Suprapubic skin (tissue), 4 donors: ENCODE results near the gene DOK4. TPM values are rescaled to one million over a fixed set of nuclear protein-coding genes. Genes with fewer than 3 reads are reported as not detected.

Experiments used
- DNase-seq, 2 donors: peaks; one replicate each; pipeline ENCODE4 v3.0.0-alpha.2; 2019; ENCODE audit warnings: low spot score in 2 of 2
- H3K27ac ChIP-seq: fragments of 200-600 bp; sonication (generic); one replicate; pipeline ENCODE4 v1.5.1; 2019
- H3K27me3 ChIP-seq: fragments of 200-600 bp; sonication (generic); one replicate; pipeline ENCODE4 v1.5.1; 2019
- H3K36me3 ChIP-seq: fragments of 200-600 bp; sonication (generic); one replicate; pipeline ENCODE4 v1.5.1; 2019
- H3K4me1 ChIP-seq: fragments of 200-600 bp; sonication (generic); one replicate; pipeline ENCODE4 v1.5.1; 2019
- H3K4me3 ChIP-seq: fragments of 200-600 bp; sonication (generic); one replicate; pipeline ENCODE4 v1.5.1; 2019; ENCODE audit warnings: mild to moderate bottlenecking
- H3K9me3 ChIP-seq: fragments of 200-600 bp; sonication (generic); one replicate; pipeline ENCODE4 v1.5.1; 2019
- EP300 ChIP-seq: sonication (generic); formaldehyde crosslinking; IDR thresholded peaks from one replicate; pipeline ENCODE4 v1.6.1; 2017; ENCODE audit warnings: antibody characterized with exemption
- POLR2A ChIP-seq, 2 donors: fragments of 450-650 bp; IDR thresholded peaks; one replicate each; pipeline ENCODE4 v1.6.1; 2017; ENCODE audit warnings: antibody characterized with exemption in 2 of 2, mild to moderate bottlenecking in 2 of 2, moderate library complexity in 2 of 2
- POLR2AphosphoS5 ChIP-seq, 3 donors: sonication (generic); formaldehyde crosslinking; IDR thresholded peaks; one replicate each; pipeline ENCODE4 v1.6.1; 2017; ENCODE audit warnings: antibody characterized with exemption in 3 of 3
- WGBS: methylation state at CpG from one replicate; pipeline ENCODE4 v1.1.5; 2018; 5-methylcytosine and 5-hydroxymethylcytosine counted together
- total RNA-seq, 4 donors: library from RNA; depleted of rRNA; stranded (reverse); fragments of >200 nt; gene quantifications; one replicate each; pipeline ENCODE4 v1.1.0, GENCODE V29; 2016
- TF ChIP-seq, protein P1 (sequence below), 2 donors: fragments of 200-600 bp in 1 of 2; fragments of 450-650 bp in 1 of 2; sonication (generic) in 1 of 2; IDR thresholded peaks; one replicate each; pipeline ENCODE4 v1.5.1; 2016 to 2019; ENCODE audit warnings: antibody characterized with exemption in 2 of 2, mild to moderate bottlenecking in 1 of 2, moderate library complexity in 1 of 2

Gene DOK4
- total RNA-seq, 4 donors from 2014 or later = 29.8 to 66.8 (median 51.3) TPM

GRCh38 chr16:57485091-57485915 is 990 bp downstream of the DOK4 start:
- no peaks in the 10 kb centered on the region for H3K36me3 ChIP-seq
- H3K9me3 ChIP-seq = no peaks in the 10 kb centered on the region
- peak overlapping the region; percentile 82 for H3K4me3 ChIP-seq
- peaks cover 50% of the 10 kb centered on the region for H3K4me1 ChIP-seq
- H3K27me3 ChIP-seq = no peaks in the 10 kb centered on the region
- 51% methylated on average over 14 of the region's 14 CpGs for WGBS
- peak overlapping the region; percentile 89 for H3K27ac ChIP-seq
- TF ChIP-seq EP300 (no peak), POLR2A (IDR thresholded peaks at IDR 0.05) (no peak), POLR2AphosphoS5 (IDR thresholded peaks at IDR 0.05) (no peak)
- TF ChIP-seq, protein P1, sequence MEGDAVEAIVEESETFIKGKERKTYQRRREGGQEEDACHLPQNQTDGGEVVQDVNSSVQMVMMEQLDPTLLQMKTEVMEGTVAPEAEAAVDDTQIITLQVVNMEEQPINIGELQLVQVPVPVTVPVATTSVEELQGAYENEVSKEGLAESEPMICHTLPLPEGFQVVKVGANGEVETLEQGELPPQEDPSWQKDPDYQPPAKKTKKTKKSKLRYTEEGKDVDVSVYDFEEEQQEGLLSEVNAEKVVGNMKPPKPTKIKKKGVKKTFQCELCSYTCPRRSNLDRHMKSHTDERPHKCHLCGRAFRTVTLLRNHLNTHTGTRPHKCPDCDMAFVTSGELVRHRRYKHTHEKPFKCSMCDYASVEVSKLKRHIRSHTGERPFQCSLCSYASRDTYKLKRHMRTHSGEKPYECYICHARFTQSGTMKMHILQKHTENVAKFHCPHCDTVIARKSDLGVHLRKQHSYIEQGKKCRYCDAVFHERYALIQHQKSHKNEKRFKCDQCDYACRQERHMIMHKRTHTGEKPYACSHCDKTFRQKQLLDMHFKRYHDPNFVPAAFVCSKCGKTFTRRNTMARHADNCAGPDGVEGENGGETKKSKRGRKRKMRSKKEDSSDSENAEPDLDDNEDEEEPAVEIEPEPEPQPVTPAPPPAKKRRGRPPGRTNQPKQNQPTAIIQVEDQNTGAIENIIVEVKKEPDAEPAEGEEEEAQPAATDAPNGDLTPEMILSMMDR (IDR thresholded peaks at IDR 0.05) = no peak
- DNase-seq = peak in 1 of 2 donors; percentile 68

GRCh38 chr16:57484515-57485005 is 1.7 kb downstream of the DOK4 start:
- H3K9me3 ChIP-seq = no peaks in the 10 kb centered on the region
- peak overlapping the region; percentile 82 for H3K4me3 ChIP-seq
- no peaks in the 10 kb centered on the region for H3K27me3 ChIP-seq
- WGBS = 72% methylated on average over 8 of the region's 8 CpGs
- H3K27ac ChIP-seq = no peak overlapping the region
- no peak for TF ChIP-seq POLR2AphosphoS5 (IDR thresholded peaks at IDR 0.05)
- TF ChIP-seq, protein P1 (IDR thresholded peaks at IDR 0.05) = no peak
- TF ChIP-seq POLR2A (IDR thresholded peaks at IDR 0.05) = no peak
- TF ChIP-seq EP300 = no peak
- peaks cover 58% of the 10 kb centered on the region for H3K4me1 ChIP-seq
- no peak for DNase-seq
- H3K36me3 ChIP-seq = no peaks in the 10 kb centered on the region

DNA sequence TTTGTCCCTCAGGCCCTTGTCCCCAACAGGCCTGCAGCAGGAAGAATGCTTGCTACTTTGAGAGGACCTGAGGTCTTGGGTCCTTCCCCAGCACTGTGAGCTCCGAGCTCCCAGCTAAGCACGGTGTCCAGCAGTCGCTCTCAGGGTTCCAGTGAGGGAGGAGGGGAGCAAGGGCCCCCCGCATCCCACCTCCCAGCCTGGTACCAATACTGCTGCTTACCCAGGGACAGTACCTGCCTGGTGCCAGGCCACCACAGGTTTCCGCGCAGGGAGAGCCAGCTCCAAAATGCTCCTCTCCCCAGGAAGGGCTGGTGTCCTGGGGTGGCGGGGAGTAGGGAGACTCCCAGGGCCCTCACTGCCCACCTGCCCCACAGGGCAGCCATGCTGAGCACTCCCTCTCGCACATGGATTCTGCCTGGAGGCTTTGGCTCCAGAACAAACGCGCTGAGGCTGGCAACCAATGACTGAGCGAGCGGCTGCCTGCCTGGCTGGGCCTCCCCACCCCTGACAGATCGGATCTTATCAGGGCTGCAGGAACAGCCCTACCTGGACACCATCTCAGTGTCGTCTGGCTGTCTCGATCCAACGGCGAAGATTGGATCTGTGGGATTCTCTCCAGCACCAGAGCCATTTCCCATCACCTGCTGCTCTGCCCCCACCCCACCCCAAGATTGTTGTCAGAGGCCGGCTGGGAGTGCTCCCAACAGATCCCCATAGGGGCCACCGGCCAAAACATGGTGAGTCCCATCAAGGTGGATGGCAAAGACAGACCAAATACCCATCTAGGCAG is 2.4 kb downstream of the DOK4 start:
- peaks cover 64% of the 10 kb centered on the region for H3K4me1 ChIP-seq
- H3K9me3 ChIP-seq = no peaks in the 10 kb centered on the region
- TF ChIP-seq, protein P1 (IDR thresholded peaks at IDR 0.05) = no peak
- TF ChIP-seq EP300 = no peak
- no peak for TF ChIP-seq POLR2AphosphoS5 (IDR thresholded peaks at IDR 0.05)
- no peak for TF ChIP-seq POLR2A (IDR thresholded peaks at IDR 0.05)
- 53% methylated on average over 13 of the region's 19 CpGs for WGBS
- no peak overlapping the region for H3K4me3 ChIP-seq
- H3K36me3 ChIP-seq = no peaks in the 10 kb centered on the region
- H3K27ac ChIP-seq = no peak overlapping the region
- no peaks in the 10 kb centered on the region for H3K27me3 ChIP-seq
- peak in 1 of 2 donors; percentile 60 for DNase-seq

- TF ChIP-seq POLR2A (IDR thresholded peaks at IDR 0.05) = no peak
- TF ChIP-seq POLR2AphosphoS5 (IDR thresholded peaks at IDR 0.05) = no peak
- TF ChIP-seq, protein P1 (IDR thresholded peaks at IDR 0.05) = no peak
- TF ChIP-seq EP300 = no peak
- H3K4me1 ChIP-seq = peaks cover 72% of the 10 kb centered on the region
Observed at GRCh38 chr16:57482845-57483545, 3.3 kb downstream of the DOK4 start.

More at GRCh38 chr16:57482845-57483545, 3.3 kb downstream of the DOK4 start:
- 81% methylated on average over 11 of the region's 14 CpGs for WGBS
- Histone ChIP-seq H3K36me3 (peaks cover under 1% of the 10 kb centered on the region), H3K27me3 (no peaks in the 10 kb centered on the region), H3K27ac (no peak overlapping the region), H3K4me3 (no peak overlapping the region), H3K9me3 (no peaks in the 10 kb centered on the region)
- peak in 1 of 2 donors; percentile 59 for DNase-seq
